H1 (cell line): Measurements from ENCODE around the gene TUNAR.
"Not testable (repeated sequence)": the region's sequence is repeated elsewhere in the genome, so short reads cannot be mapped to it uniquely, and the experiment has no call there.

Experiments used
- BRCA1 ChIP-seq: IDR thresholded peaks from 2 replicates; pipeline ENCODE4 v1.6.1; 2012; ENCODE audit warnings: low read depth, low read length, improper control_type of control experiment
- CBX5 ChIP-seq: fragments of 300-800, 300-1000 bp; sonication (generic); IDR thresholded peaks from 2 replicates; pipeline ENCODE4 v1.7.1; 2016; ENCODE audit warnings: antibody characterized with exemption, low read length, low read depth
- EZH2 ChIP-seq: fragments of 200-600 bp; sonication (generic); IDR thresholded peaks from 2 replicates; pipeline ENCODE4 v1.7.1; 2012; ENCODE audit warnings: low read depth, mild to moderate bottlenecking, moderate library complexity, low read length, inconsistent platforms; ENCODE audit not compliant: severe bottlenecking
- GTF2F1 ChIP-seq: IDR thresholded peaks from 2 replicates; pipeline ENCODE4 v1.6.1; 2012; ENCODE audit warnings: low read depth, low read length, improper control_type of control experiment, borderline replicate concordance
- MAFK ChIP-seq: IDR thresholded peaks from 2 replicates; pipeline ENCODE4 v1.6.1; 2012; ENCODE audit warnings: low read depth, mild to moderate bottlenecking, improper control_type of control experiment, low read length
- PHF8 ChIP-seq: fragments of 200-600 bp; sonication (generic); conservative IDR thresholded peaks from 2 replicates; pipeline ENCODE4 v1.7.1; 2012; ENCODE audit warnings: low read depth, mild to moderate bottlenecking, inconsistent platforms, low read length, moderate library complexity
- POLR2A ChIP-seq, 2 experiments: IDR thresholded peaks; 1 replicate in 1 of 2; 2 replicates in 1 of 2; pipeline ENCODE4 v1.6.1; 2011; ENCODE audit warnings: low read depth in 2 of 2, low read length in 2 of 2, mild to moderate bottlenecking in 2 of 2; ENCODE audit errors: control extremely low read depth in 1 of 2

GRCh38 chr14:95968048-95968447 lies 91.4 kb downstream of the TUNAR start:
- not testable (repeated sequence) for TF ChIP-seq EZH2; POLR2A (IDR thresholded peaks at IDR 0.05; ENCODE audit: control extremely low read depth in 1 of 2, low read depth in 2 of 2, low read length in 2 of 2); PHF8; CBX5; GTF2F1; MAFK; BRCA1
